Epithelial cell of proximal tubule (primary cell): ENCODE results near the gene KRTAP8-1. TPM values are rescaled to one million over a fixed set of nuclear protein-coding genes. Genes with fewer than 3 reads are reported as not detected.

Experiments
- DNase-seq: peaks from one replicate; pipeline ENCODE4 v3.0.0-alpha.2; 2011; ENCODE audit warnings: low read depth
- H3K4me3 ChIP-seq: 2 replicates; pipeline ENCODE4 v1.5.1; 2011; ENCODE audit warnings: low read depth, mild to moderate bottlenecking, low read length
- CTCF ChIP-seq: conservative IDR thresholded peaks from 2 replicates; pipeline ENCODE4 v1.5.1; 2012; ENCODE audit warnings: low read depth, mild to moderate bottlenecking, low read length
- total RNA-seq: library from RNA; depleted of rRNA; stranded (reverse); fragments of >200 nt; gene quantifications from 2 replicates; pipeline ENCODE4 v1.2.3, GENCODE V29; 2015

The KRTAP8-1 gene
- total RNA-seq, 1 donor from 2014 or later, result not detected

GRCh38 chr21:30829659-30830058 is 16.6 kb upstream of the KRTAP8-1 start, which contains the start of gene KRTAP7-1:
TSS of gene KRTAP7-1 (minus strand) at chr21:30829759. CDS start at chr21:30829698, 61 bp downstream.
- DNase-seq, result no peak
- TF ChIP-seq CTCF, result no peak
- no peak within 1 kb of the TSS for H3K4me3 ChIP-seq

GRCh38 chr21:30818837-30819610 is 6.0 kb upstream of the KRTAP8-1 start:
- no peak for TF ChIP-seq CTCF
- no peak for DNase-seq

GRCh38 chr21:30800605-30801004 is 12.5 kb downstream of the KRTAP8-1 start:
- no peak for DNase-seq
- TF ChIP-seq CTCF, result no peak

More at GRCh38 chr21:30818837-30819610, 6.0 kb upstream of the KRTAP8-1 start:
- H3K4me3 ChIP-seq, result no peak overlapping the region

GRCh38 chr21:30793581-30794314 is 19.3 kb downstream of the KRTAP8-1 start:
- no peak for DNase-seq
- TF ChIP-seq CTCF, result no peak
- H3K4me3 ChIP-seq, result no peak overlapping the region

More at GRCh38 chr21:30800605-30801004, 12.5 kb downstream of the KRTAP8-1 start:
- H3K4me3 ChIP-seq, result no peak overlapping the region

- no peak overlapping the region for H3K4me3 ChIP-seq
- no peak for TF ChIP-seq CTCF
- DNase-seq, result no peak
These were observed 33.8 kb downstream of the KRTAP8-1 start for GRCh38 chr21:30779249-30779648.

- TF ChIP-seq CTCF, result no peak
- DNase-seq, result no peak
- H3K4me3 ChIP-seq, result no peak overlapping the region
These were observed 43.2 kb downstream of the KRTAP8-1 start for GRCh38 chr21:30769724-30770431.

Other genes with a start within 250 kb of the KRTAP8-1 start
- not detected in 2 replicates for gene KRTAP22-2, start 222.9 kb downstream of the KRTAP8-1 start, total RNA-seq
- gene KRTAP6-3, start 220.8 kb downstream of the KRTAP8-1 start, total RNA-seq, result not detected in 2 replicates
- not detected in 2 replicates for gene KRTAP6-2, start 214.4 kb downstream of the KRTAP8-1 start, total RNA-seq
- not detected in 2 replicates for gene KRTAP22-1, start 212.2 kb downstream of the KRTAP8-1 start, total RNA-seq
- gene KRTAP6-1, start 199.3 kb downstream of the KRTAP8-1 start, total RNA-seq, result not detected in 2 replicates
- not detected in 2 replicates for gene KRTAP20-1, start 196.8 kb downstream of the KRTAP8-1 start, total RNA-seq
- gene KRTAP20-4, start 192.6 kb downstream of the KRTAP8-1 start, total RNA-seq, result not detected in 2 replicates
- gene KRTAP20-2, start 178.1 kb downstream of the KRTAP8-1 start, total RNA-seq, result not detected in 2 replicates
- gene KRTAP20-3, start 170.4 kb downstream of the KRTAP8-1 start, total RNA-seq, result not detected in 2 replicates
- gene KRTAP21-3, start 94.5 kb downstream of the KRTAP8-1 start, total RNA-seq, result not detected in 2 replicates
- not detected in 2 replicates for gene KRTAP21-2, start 66.0 kb downstream of the KRTAP8-1 start, total RNA-seq
- gene KRTAP21-1, start 57.8 kb downstream of the KRTAP8-1 start, total RNA-seq, result not detected in 2 replicates
- not detected in 2 replicates for gene KRTAP7-1, start 16.5 kb upstream of the KRTAP8-1 start, total RNA-seq
- gene KRTAP11-1, start 68.3 kb upstream of the KRTAP8-1 start, total RNA-seq, result not detected in 2 replicates
- gene KRTAP19-8, start 225.2 kb upstream of the KRTAP8-1 start, total RNA-seq, result not detected in 2 replicates